Subcutaneous adipose tissue (tissue), 4 donors: Measurements from ENCODE around the gene MYO1F. TPM values are rescaled to one million over a fixed set of nuclear protein-coding genes. Genes with fewer than 3 reads are reported as not detected.

Source experiments
- total RNA-seq, 4 donors: library from RNA; depleted of rRNA; stranded (reverse); fragments of >200 nt; gene quantifications; one replicate each; pipeline ENCODE4 v1.1.0, GENCODE V29; 2016
- TF ChIP-seq, protein P1 (sequence below): fragments of 450-650 bp; IDR thresholded peaks from one replicate; pipeline ENCODE4 v1.5.1; 2016; ENCODE audit warnings: low read depth, mild to moderate bottlenecking, control low read depth, antibody characterized with exemption, moderate library complexity

Gene MYO1F
- total RNA-seq, 4 donors from 2014 or later = 13.4 to 48.3 (median 26.0) TPM

GRCh38 chr19:8552810-8553209 lies 24.4 kb downstream of the MYO1F start:
- TF ChIP-seq, protein P1, sequence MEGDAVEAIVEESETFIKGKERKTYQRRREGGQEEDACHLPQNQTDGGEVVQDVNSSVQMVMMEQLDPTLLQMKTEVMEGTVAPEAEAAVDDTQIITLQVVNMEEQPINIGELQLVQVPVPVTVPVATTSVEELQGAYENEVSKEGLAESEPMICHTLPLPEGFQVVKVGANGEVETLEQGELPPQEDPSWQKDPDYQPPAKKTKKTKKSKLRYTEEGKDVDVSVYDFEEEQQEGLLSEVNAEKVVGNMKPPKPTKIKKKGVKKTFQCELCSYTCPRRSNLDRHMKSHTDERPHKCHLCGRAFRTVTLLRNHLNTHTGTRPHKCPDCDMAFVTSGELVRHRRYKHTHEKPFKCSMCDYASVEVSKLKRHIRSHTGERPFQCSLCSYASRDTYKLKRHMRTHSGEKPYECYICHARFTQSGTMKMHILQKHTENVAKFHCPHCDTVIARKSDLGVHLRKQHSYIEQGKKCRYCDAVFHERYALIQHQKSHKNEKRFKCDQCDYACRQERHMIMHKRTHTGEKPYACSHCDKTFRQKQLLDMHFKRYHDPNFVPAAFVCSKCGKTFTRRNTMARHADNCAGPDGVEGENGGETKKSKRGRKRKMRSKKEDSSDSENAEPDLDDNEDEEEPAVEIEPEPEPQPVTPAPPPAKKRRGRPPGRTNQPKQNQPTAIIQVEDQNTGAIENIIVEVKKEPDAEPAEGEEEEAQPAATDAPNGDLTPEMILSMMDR = no peak

DNA sequence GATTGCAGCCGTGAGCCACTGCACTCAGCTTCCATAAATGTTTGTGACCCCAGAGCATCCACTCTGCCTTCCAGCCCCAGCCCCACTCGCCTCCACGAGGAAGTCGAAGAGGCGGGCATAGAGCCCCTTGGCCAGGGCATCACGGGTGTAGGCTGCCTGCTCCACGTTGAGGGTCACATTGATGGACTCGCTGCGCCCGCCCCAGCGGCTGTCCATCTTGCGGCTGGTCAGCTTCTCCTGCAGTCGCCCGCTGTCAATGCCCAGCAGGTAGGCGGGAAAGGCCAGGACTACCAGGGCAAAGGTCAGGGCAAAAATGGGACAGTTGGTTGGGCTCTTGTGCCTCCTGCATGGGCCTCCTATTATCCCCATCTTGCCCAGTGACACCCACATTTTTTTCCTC lies 27.2 kb downstream of the MYO1F start:
- TF ChIP-seq, protein P1 = no peak

DNA sequence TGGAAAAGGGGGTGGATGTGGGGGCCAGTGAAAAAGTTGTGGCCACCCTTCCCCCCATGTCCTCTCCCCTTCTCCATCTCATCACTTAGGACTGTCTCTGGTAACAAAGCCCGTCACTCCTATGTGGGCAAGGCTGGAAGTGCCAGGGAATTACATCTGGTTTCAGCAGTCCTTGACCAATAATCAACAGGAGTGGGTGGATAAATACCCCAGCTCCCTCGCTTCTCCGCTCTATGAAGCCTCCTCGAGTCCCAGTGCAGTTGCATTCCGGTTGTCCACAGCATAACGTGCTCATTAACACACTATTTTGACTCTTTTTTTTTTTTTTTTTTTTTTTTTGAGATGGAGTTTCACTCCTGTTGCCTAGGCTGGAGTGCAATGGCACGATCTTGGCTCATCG lies 31.5 kb downstream of the MYO1F start:
- TF ChIP-seq, protein P1 = no peak

DNA sequence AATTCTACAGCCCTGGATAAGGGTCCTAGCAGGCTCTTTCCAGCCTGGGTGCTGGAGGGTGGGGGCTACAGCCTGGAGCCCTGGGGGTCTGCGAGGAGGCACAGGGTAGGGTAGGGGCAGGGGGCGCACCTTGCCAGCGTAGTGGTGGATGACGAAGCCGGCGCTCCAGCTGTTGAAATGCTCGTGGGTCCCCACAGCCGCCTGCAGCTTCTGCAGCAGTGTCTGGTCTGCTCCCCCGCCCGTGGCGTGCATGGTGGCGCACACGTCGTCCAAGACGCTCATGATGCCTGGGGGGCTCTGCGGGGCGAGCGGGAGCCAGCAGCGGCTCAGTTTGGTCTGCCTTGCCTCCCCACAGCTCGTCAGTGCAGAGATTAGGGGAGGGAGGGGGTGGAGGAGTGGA lies 33.1 kb downstream of the MYO1F start:
- TF ChIP-seq, protein P1 = no peak

DNA sequence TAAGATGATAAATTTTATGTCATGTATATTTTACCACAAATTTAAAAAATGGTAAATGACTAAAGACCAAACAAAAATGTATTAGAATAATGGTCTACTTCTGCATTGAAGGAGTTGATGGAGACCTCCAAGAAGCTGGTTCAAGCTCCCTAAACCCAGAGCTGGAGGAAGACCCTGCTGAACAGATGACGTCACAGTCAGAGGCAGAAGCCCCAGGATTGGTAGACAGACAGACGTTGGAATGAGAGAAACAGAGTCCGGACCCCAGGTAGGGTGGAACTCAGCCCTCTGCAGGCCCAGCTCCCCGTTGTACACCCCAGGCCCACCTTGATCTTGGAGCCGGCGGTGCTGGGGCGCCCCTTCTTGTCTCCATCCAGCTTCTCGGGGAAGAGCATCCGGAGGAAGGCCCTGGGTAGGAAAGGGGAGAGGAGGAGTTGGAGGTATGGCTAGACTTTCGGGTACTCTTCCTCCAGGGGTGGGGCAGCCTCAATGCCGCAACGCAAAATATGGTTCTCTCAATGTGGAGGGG lies 37.6 kb downstream of the MYO1F start:
- TF ChIP-seq, protein P1 = no peak

- TF ChIP-seq, protein P1 = no peak
Observed at GRCh38 chr19:8537099-8537498, 40.1 kb downstream of the MYO1F start.

DNA sequence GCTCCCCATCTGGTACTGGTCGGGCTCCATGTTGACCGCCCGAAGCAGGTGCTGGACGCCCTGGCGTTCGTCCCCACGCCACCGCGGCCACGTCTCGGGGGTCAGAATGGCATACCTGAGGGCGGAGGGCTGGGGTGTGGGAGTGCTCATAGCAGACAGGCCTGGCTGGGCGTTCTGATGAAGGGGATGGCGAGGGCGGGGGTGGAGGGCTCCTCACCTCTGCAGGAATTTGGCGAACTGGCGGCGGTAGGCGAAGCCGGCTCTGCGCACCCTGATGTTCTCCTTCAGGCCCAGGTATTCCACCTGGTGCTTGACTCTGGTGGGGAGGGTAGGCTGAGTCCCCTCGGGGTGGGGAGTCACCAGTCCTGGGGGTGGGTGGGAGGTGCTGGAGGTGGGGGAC lies 41.0 kb downstream of the MYO1F start:
- TF ChIP-seq, protein P1 = no peak
